ENCODE data around the gene GPAM.

- TF ChIP-seq MAX (IDR thresholded peaks at IDR 0.05; ENCODE audit: low read depth, low read length) (no peak), ZNF24 (IDR thresholded peaks at IDR 0.05) (no peak), CTCF (IDR thresholded peaks at IDR 0.05 in 2 of 3, conservative IDR thresholded peaks at IDR 0.05 in 1 of 3; ENCODE audit: control insufficient read depth in 2 of 3, extremely low read depth in 1 of 3, insufficient read depth in 1 of 3, low read depth in 3 of 3, low read length in 3 of 3) (no peak), ATF7 (IDR thresholded peaks at IDR 0.05; ENCODE audit: low read depth) (no peak), RAD21 (IDR thresholded peaks at IDR 0.05; ENCODE audit: insufficient read depth, low read depth, low read length) (no peak), CEBPB (IDR thresholded peaks at IDR 0.05; ENCODE audit: borderline replicate concordance in 1 of 2, low read depth in 2 of 2, low read length in 2 of 2) (no peak)
Observed at GRCh38 chr10:112151524-112152039, 32.0 kb downstream of the GPAM start.
